Muscle of leg (tissue), 11 donors: ENCODE data around the gene HLF. TPM values are rescaled to one million over a fixed set of nuclear protein-coding genes. Genes with fewer than 3 reads are reported as not detected.

Source experiments
- DNase-seq: peaks from one replicate; pipeline ENCODE4 v3.0.0; 2013
- H3K27ac ChIP-seq: one replicate; pipeline ENCODE4 v1.5.1; 2013; ENCODE audit warnings: mild to moderate bottlenecking, low read length, control low read depth
- H3K27me3 ChIP-seq: one replicate; pipeline ENCODE4 v1.6.1; 2013; ENCODE audit warnings: low read length; ENCODE audit not compliant: control insufficient read depth, insufficient read depth
- H3K36me3 ChIP-seq: one replicate; pipeline ENCODE4 v1.6.1; 2013; ENCODE audit warnings: low read length; ENCODE audit not compliant: control insufficient read depth, insufficient read depth
- H3K4me1 ChIP-seq: one replicate; pipeline ENCODE4 v1.6.1; 2013; ENCODE audit warnings: low read length; ENCODE audit not compliant: control insufficient read depth, insufficient read depth
- H3K4me3 ChIP-seq: one replicate; pipeline ENCODE4 v1.5.1; 2013; ENCODE audit warnings: low read length, control low read depth
- H3K9me3 ChIP-seq: replicated peaks from 2 replicates; pipeline ENCODE4 v1.6.1; 2013; ENCODE audit warnings: low read depth, low read length; ENCODE audit not compliant: control insufficient read depth
- WGBS: methylation state at CpG from one replicate; pipeline ENCODE4 v1.1.5; 2013; ENCODE audit warnings: missing lambda C conversion rate; ENCODE audit not compliant: insufficient coverage; 5-methylcytosine and 5-hydroxymethylcytosine counted together
- polyA plus RNA-seq, 8 donors: library from polyadenylated mRNA; unstranded; fragments of 120-200 nt; gene quantifications; one replicate each; pipeline versions ENCODE4 v1.2.1 to v1.2.3, GENCODE V29; 2013; ENCODE audit warnings: inconsistent platforms in 1 of 8, low replicate concordance in 1 of 8; ENCODE audit not compliant: insufficient read length in 8 of 8, insufficient read depth in 1 of 8
- total RNA-seq: library from RNA; stranded (reverse); fragments of 120-200 nt; gene quantifications from one replicate; pipeline ENCODE4 v1.2.4, GENCODE V29; 2013

Gene HLF
- total and polyA plus RNA-seq, 9 donors: 3.3 to 5.9 (median 4.2) TPM

DNA sequence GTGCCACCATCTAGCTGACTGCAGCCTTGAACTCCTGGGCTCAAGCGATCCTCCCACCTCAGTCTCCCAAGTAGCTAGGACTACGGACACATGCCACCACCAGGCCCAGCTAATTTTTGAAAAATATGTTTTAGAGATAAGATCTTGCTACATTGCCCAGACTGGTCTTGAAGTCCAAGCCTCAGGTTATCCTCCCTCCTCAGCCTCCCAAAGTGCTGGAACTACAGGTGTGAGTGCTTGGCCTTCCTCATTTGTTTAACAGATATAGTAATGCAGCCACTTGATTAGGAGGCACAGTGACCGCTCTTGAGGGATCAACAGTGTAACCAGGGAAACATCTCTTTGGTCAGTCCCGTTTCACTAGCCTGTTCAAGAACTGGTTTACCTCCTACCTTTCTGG lies 35.1 kb downstream of the HLF start:
- WGBS: no CpG with 5 or more reads among the region's 4 CpGs
- H3K9me3 ChIP-seq: no peaks in the 10 kb centered on the region
- DNase-seq: no peak
- H3K4me3 ChIP-seq: no peak overlapping the region
- peaks cover 2% of the 10 kb centered on the region for H3K4me1 ChIP-seq
- no peak overlapping the region for H3K27ac ChIP-seq
- no peaks in the 10 kb centered on the region for H3K27me3 ChIP-seq
- no peaks in the 10 kb centered on the region for H3K36me3 ChIP-seq

GRCh38 chr17:55300479-55301290 lies 35.9 kb downstream of the HLF start:
- Histone ChIP-seq H3K4me1 (peaks cover 2% of the 10 kb centered on the region), H3K27me3 (no peaks in the 10 kb centered on the region), H3K27ac (no peak overlapping the region), H3K9me3 (no peaks in the 10 kb centered on the region), H3K4me3 (no peak overlapping the region), H3K36me3 (no peaks in the 10 kb centered on the region)
- DNase-seq: no peak
- WGBS: 95% methylated on average over 6 of the region's 6 CpGs

DNA sequence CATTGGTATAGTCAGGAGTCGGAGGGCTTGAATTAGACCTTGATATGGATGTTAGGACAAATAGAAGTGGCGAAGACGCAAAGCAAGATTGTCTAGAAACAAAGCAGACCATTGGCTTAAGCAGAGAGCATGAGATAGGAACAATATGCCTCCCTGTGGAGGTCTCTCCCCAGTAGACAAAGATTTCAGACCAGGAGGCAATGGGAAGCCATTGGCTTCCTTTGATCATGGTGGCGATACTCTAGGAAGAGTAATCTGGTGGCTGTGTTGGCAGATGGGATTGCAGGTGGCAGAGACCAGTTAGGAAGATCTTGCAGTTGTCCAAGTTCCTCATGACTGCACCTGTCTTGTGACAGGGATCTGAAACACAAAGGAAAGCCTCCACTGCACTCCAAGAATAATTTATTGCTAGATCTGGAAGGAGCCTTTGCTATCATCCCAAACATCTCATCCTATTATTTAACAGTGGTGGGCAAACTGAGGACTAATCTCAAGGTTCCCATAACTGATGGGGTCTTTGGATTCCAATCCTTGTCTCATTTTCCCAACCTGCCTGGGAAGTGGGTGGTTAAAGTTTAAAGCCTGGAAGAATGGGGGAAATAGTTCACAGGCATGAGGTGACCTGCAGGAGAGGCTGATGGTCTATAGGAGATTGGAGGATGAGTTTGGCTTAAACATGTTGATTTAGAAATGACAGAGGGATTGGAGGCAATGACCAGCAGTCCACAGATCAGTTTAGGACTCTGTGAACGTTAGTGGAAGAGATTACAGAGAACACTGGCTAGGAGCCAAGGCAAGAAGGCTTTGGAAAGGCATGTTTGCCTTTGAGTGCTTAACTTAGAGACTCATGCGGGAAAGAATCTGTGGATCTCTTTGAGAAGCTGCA lies 37.0 kb downstream of the HLF start:
- Histone ChIP-seq H3K4me3 (no peak overlapping the region), H3K27me3 (no peaks in the 10 kb centered on the region), H3K4me1 (peaks cover 2% of the 10 kb centered on the region), H3K27ac (no peak overlapping the region), H3K36me3 (no peaks in the 10 kb centered on the region), H3K9me3 (no peaks in the 10 kb centered on the region)
- 48% methylated on average over 3 of the region's 6 CpGs for WGBS
- peak; percentile 55 for DNase-seq

- DNase-seq: no peak
- no peaks in the 10 kb centered on the region for H3K27me3 ChIP-seq
- no peaks in the 10 kb centered on the region for H3K9me3 ChIP-seq
- H3K36me3 ChIP-seq: no peaks in the 10 kb centered on the region
- peaks cover 2% of the 10 kb centered on the region for H3K4me1 ChIP-seq
- no peak overlapping the region for H3K4me3 ChIP-seq
- no peak overlapping the region for H3K27ac ChIP-seq
- no CpG with 5 or more reads among the region's 6 CpGs for WGBS
These were observed 37.6 kb downstream of the HLF start for GRCh38 chr17:55302407-55302787.

GRCh38 chr17:55303008-55303493 lies 38.3 kb downstream of the HLF start:
- Histone ChIP-seq H3K27me3 (no peaks in the 10 kb centered on the region), H3K36me3 (no peaks in the 10 kb centered on the region), H3K27ac (no peak overlapping the region), H3K4me1 (peaks cover 2% of the 10 kb centered on the region), H3K4me3 (no peak overlapping the region), H3K9me3 (no peaks in the 10 kb centered on the region)
- no CpG with 5 or more reads among the region's 3 CpGs for WGBS
- no peak for DNase-seq

DNA sequence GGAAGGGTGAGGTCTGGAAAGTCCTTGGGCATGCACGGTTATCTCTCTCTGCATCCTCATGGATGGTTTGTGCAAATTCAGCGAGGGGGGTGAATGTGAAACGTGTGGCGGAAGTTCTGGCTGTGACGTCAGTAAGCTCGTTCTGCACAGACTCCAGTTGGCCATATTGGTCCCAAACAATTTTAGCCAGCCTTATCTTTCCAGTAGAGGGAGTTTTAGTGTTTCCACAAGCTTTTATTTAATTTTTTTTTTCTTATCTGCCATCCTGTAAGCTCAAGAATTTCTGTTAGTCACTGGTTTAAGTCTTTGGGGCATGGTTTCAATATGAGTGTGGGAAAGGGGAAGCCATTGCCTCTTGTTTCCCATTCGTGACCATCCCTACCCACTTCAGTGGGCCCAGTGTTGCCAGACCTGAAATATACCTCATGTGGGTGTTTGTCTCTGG lies 39.0 kb downstream of the HLF start:
- 33% methylated on average over 1 of the region's 7 CpGs for WGBS
- Histone ChIP-seq H3K9me3 (no peaks in the 10 kb centered on the region), H3K4me1 (peaks cover 2% of the 10 kb centered on the region), H3K4me3 (no peak overlapping the region), H3K36me3 (no peaks in the 10 kb centered on the region), H3K27ac (no peak overlapping the region), H3K27me3 (no peaks in the 10 kb centered on the region)
- DNase-seq: no peak

- Histone ChIP-seq H3K27ac (no peak overlapping the region), H3K9me3 (no peaks in the 10 kb centered on the region), H3K4me1 (peaks cover 2% of the 10 kb centered on the region), H3K27me3 (no peaks in the 10 kb centered on the region), H3K4me3 (no peak overlapping the region), H3K36me3 (no peaks in the 10 kb centered on the region)
- WGBS: 93% methylated on average over 8 of the region's 11 CpGs
- DNase-seq: no peak
These were observed 39.6 kb downstream of the HLF start for GRCh38 chr17:55304171-55304859.

GRCh38 chr17:55305321-55306087 lies 40.7 kb downstream of the HLF start:
- no peak for DNase-seq
- H3K27ac ChIP-seq: no peak overlapping the region
- no peak overlapping the region for H3K4me3 ChIP-seq
- no peaks in the 10 kb centered on the region for H3K36me3 ChIP-seq
- no peaks in the 10 kb centered on the region for H3K27me3 ChIP-seq
- H3K4me1 ChIP-seq: peaks cover 2% of the 10 kb centered on the region
- no peaks in the 10 kb centered on the region for H3K9me3 ChIP-seq
- WGBS: no CpG with 5 or more reads among the region's 6 CpGs

GRCh38 chr17:55307879-55308278 lies 43.1 kb downstream of the HLF start:
- DNase-seq: no peak
- Histone ChIP-seq H3K27me3 (no peaks in the 10 kb centered on the region), H3K27ac (no peak overlapping the region), H3K4me1 (no peaks in the 10 kb centered on the region), H3K4me3 (no peak overlapping the region), H3K9me3 (no peaks in the 10 kb centered on the region), H3K36me3 (no peaks in the 10 kb centered on the region)
- 96% methylated on average over 7 of the region's 7 CpGs for WGBS
